H1 (cell line): ENCODE results near the gene OBI1. TPM values are rescaled to one million over a fixed set of nuclear protein-coding genes. Genes with fewer than 3 reads are reported as not detected.

Experiments used
- CTCF ChIA-PET: fragments of 300-600 bp; sonication (Branson Sonifier 250); formaldehyde crosslinking; loops from one replicate; lab custom pipeline; 2021; ENCODE audit not compliant: partially characterized antibody; lab: Charles Lee
- POLR2A ChIA-PET: fragments of 300-600 bp; sonication (Branson Sonifier 250); formaldehyde crosslinking; loops from one replicate; lab custom pipeline; 2021; ENCODE audit warnings: inconsistent platforms; ENCODE audit not compliant: partially characterized antibody; lab: Charles Lee
- DNase-seq, 2 experiments: peaks; one replicate each; pipeline versions ENCODE4 v3.0.0 to v3.0.0-alpha.2; 2010 to 2022; ENCODE audit warnings: low spot score in 2 of 2, low read depth in 1 of 2, mixed read lengths in 1 of 2
- FAIRE-seq: peaks from 2 replicates; lab custom pipeline; 2011; peaks lifted over from hg19 to GRCh38; lab: Jason Lieb, UNC
- H2AFZ ChIP-seq: 2 replicates; pipeline ENCODE4 v1.8.1; 2012; ENCODE audit warnings: low read length, inconsistent platforms
- H2AK5ac ChIP-seq: 2 replicates; pipeline ENCODE4 v1.6.1; 2013; ENCODE audit warnings: low read depth, low read length
- H2BK120ac ChIP-seq: replicated peaks from 2 replicates; pipeline ENCODE3; 2013; ENCODE audit warnings: low read depth, low read length, inconsistent platforms
- H2BK12ac ChIP-seq: 2 replicates; pipeline ENCODE4 v1.6.1; 2013; ENCODE audit warnings: low read depth, low read length
- H2BK15ac ChIP-seq: 2 replicates; pipeline ENCODE4 v1.6.1; 2013; ENCODE audit warnings: low read length
- H2BK20ac ChIP-seq: 2 replicates; pipeline ENCODE4 v1.6.1; 2013; ENCODE audit warnings: low read length
- H2BK5ac ChIP-seq: 2 replicates; pipeline ENCODE4 v1.6.1; 2013; ENCODE audit warnings: low read depth, low read length
- H3K14ac ChIP-seq: 2 replicates; pipeline ENCODE4 v1.6.1; 2013; ENCODE audit warnings: inconsistent platforms; ENCODE audit not compliant: insufficient read length
- H3K18ac ChIP-seq: 2 replicates; pipeline ENCODE4 v1.6.1; 2013; ENCODE audit warnings: low read length; ENCODE audit errors: extremely low read depth
- H3K23ac ChIP-seq: 2 replicates; pipeline ENCODE4 v1.6.1; 2013; ENCODE audit warnings: inconsistent platforms; ENCODE audit not compliant: insufficient read length
- H3K23me2 ChIP-seq: 2 replicates; pipeline ENCODE4 v1.6.1; 2013; ENCODE audit warnings: low read depth, low read length
- H3K27ac ChIP-seq: 2 replicates; pipeline ENCODE4 v1.6.1; 2011; ENCODE audit warnings: low read depth, low read length, inconsistent platforms
- H3K27me3 ChIP-seq, 4 experiments: replicated peaks in 1 of 4; 1 replicate in 1 of 4; 2 replicates in 3 of 4; pipeline versions ENCODE4 v1.6.1 to v1.8.1; 2011 to 2013; ENCODE audit warnings: low read length in 3 of 4, mild to moderate bottlenecking in 3 of 4, inconsistent platforms in 2 of 4, mixed read lengths in 2 of 4, moderate library complexity in 1 of 4; ENCODE audit not compliant: control insufficient read depth in 3 of 4, insufficient read depth in 3 of 4; ENCODE audit errors: extremely low read depth in 1 of 4
- H3K36me3 ChIP-seq, 4 experiments: 2 replicates each; pipeline versions ENCODE4 v1.6.1 to v1.8.1; 2011 to 2013; ENCODE audit warnings: mild to moderate bottlenecking in 4 of 4, low read length in 3 of 4, moderate library complexity in 2 of 4, control low read depth in 1 of 4, inconsistent platforms in 1 of 4; ENCODE audit not compliant: insufficient read depth in 4 of 4, control insufficient read depth in 2 of 4
- H3K4ac ChIP-seq: replicated peaks from 2 replicates; pipeline ENCODE3; 2013; ENCODE audit warnings: low read length, low read depth, mixed read lengths, inconsistent platforms; ENCODE audit not compliant: insufficient read length
- H3K4me1 ChIP-seq, 4 experiments: replicated peaks in 1 of 4; 1 replicate in 1 of 4; 2 replicates in 3 of 4; pipeline versions ENCODE4 v1.6.1 to v1.8.1; 2011 to 2013; ENCODE audit warnings: low read length in 3 of 4, inconsistent platforms in 2 of 4, mixed read lengths in 1 of 4; ENCODE audit not compliant: insufficient read depth in 4 of 4, control insufficient read depth in 3 of 4
- H3K4me2 ChIP-seq, 2 experiments: 2 replicates each; pipeline versions ENCODE4 v1.6.1 to v1.8.1; 2011 to 2013; ENCODE audit warnings: low read depth in 2 of 2, low read length in 2 of 2, control low read depth in 1 of 2, inconsistent platforms in 1 of 2, mild to moderate bottlenecking in 1 of 2; ENCODE audit not compliant: insufficient read depth in 1 of 2
- H3K4me3 ChIP-seq, 4 experiments: fragments of 200-600, 300-600 bp in 1 of 4; sonication (generic), shearing (Covaris generic), sonication (Bioruptor Twin) in 1 of 4; 2 replicates each; pipeline versions ENCODE4 v1.5.1 to v1.8.1; 2011 to 2016; ENCODE audit warnings: low read length in 4 of 4, low read depth in 3 of 4, control low read depth in 2 of 4, inconsistent platforms in 2 of 4, mild to moderate bottlenecking in 2 of 4, mixed read lengths in 1 of 4, moderate library complexity in 1 of 4; ENCODE audit not compliant: insufficient read depth in 2 of 4; ENCODE audit errors: extremely low read depth in 1 of 4
- H3K56ac ChIP-seq: replicated peaks from 2 replicates; pipeline ENCODE3; 2013; ENCODE audit warnings: low read depth, mild to moderate bottlenecking, mixed read lengths, low read length, inconsistent platforms; ENCODE audit not compliant: insufficient read length
- H3K79me1 ChIP-seq: 2 replicates; pipeline ENCODE4 v1.6.1; 2013; ENCODE audit warnings: low read depth, low read length, control low read depth
- H3K79me2 ChIP-seq, 2 experiments: 2 replicates each; pipeline versions ENCODE4 v1.6.1 to v1.8.1; 2012 to 2013; ENCODE audit warnings: low read length in 2 of 2, mild to moderate bottlenecking in 2 of 2, inconsistent platforms in 1 of 2; ENCODE audit not compliant: insufficient read depth in 2 of 2, control insufficient read depth in 1 of 2
- H3K9ac ChIP-seq, 4 experiments: replicated peaks in 1 of 4; 1 replicate in 1 of 4; 2 replicates in 3 of 4; pipeline versions ENCODE4 v1.6.1 to v1.8.1; 2011 to 2013; ENCODE audit warnings: low read depth in 3 of 4, low read length in 3 of 4, control low read depth in 2 of 4, mild to moderate bottlenecking in 2 of 4, moderate library complexity in 2 of 4, inconsistent platforms in 1 of 4; ENCODE audit errors: extremely low read depth in 1 of 4
- H3K9me3 ChIP-seq, 2 experiments: 2 replicates each; pipeline versions ENCODE4 v1.6.1 to v1.8.1; 2012 to 2013; ENCODE audit warnings: mild to moderate bottlenecking in 2 of 2, moderate library complexity in 2 of 2, control low read depth in 1 of 2, inconsistent platforms in 1 of 2, low read depth in 1 of 2, low read length in 1 of 2, mixed read lengths in 1 of 2; ENCODE audit not compliant: insufficient read depth in 2 of 2
- H4K20me1 ChIP-seq, 2 experiments: replicated peaks in 1 of 2; 2 replicates each; pipeline versions ENCODE3 to v1.8.1; 2011 to 2013; ENCODE audit warnings: inconsistent platforms in 2 of 2, low read length in 2 of 2, mild to moderate bottlenecking in 1 of 2; ENCODE audit not compliant: insufficient read depth in 2 of 2, control insufficient read depth in 1 of 2
- H4K5ac ChIP-seq: 2 replicates; pipeline ENCODE4 v1.6.1; 2013; ENCODE audit warnings: low read length, low read depth, mixed read lengths, inconsistent platforms; ENCODE audit not compliant: insufficient read length
- H4K8ac ChIP-seq: 2 replicates; pipeline ENCODE4 v1.8.0; 2013; ENCODE audit warnings: mild to moderate bottlenecking, moderate library complexity, low read length, inconsistent platforms; ENCODE audit not compliant: insufficient read depth; ENCODE audit errors: extremely low read depth
- H4K91ac ChIP-seq: replicated peaks from 2 replicates; pipeline ENCODE3; 2013; ENCODE audit warnings: low read length, mixed read lengths, inconsistent platforms; ENCODE audit not compliant: insufficient read length
- BCL11A ChIP-seq, 2 experiments: IDR thresholded peaks; one replicate each; pipeline ENCODE4 v1.6.1; 2011; ENCODE audit warnings: low read depth in 2 of 2, low read length in 2 of 2, mild to moderate bottlenecking in 2 of 2
- CBX5 ChIP-seq: fragments of 300-800, 300-1000 bp; sonication (generic); IDR thresholded peaks from 2 replicates; pipeline ENCODE4 v1.7.1; 2016; ENCODE audit warnings: antibody characterized with exemption, low read length, low read depth
- JUN ChIP-seq: IDR thresholded peaks from 2 replicates; pipeline ENCODE4 v1.6.1; 2011; ENCODE audit warnings: low read depth, mild to moderate bottlenecking, improper control_type of control experiment, low read length
- YY1 ChIP-seq: IDR thresholded peaks from 2 replicates; pipeline ENCODE4 v1.6.1; 2011; ENCODE audit warnings: low read depth, mild to moderate bottlenecking, low read length
- WGBS, 2 experiments: shearing (Covaris generic) in 1 of 2; methylation state at CpG; one replicate each; pipeline versions ENCODE4 v1.1.6 to v1.1.7; 2013 to 2015; ENCODE audit warnings: low lambda C conversion rate in 2 of 2, mixed read lengths in 2 of 2, inconsistent platforms in 1 of 2, low coverage in 1 of 2, missing lambda C conversion rate in 1 of 2; ENCODE audit not compliant: insufficient replicate concordance in 2 of 2, insufficient coverage in 1 of 2, insufficient read length in 1 of 2; ENCODE audit errors: extremely low coverage in 1 of 2, missing lambda C conversion rate in 1 of 2; 5-methylcytosine and 5-hydroxymethylcytosine counted together
- polyA plus RNA-seq, 7 experiments: library from polyadenylated mRNA; depleted of rRNA in 3 of 7; stranded (reverse) in 5 of 7; unstranded in 2 of 7; fragments of >200 nt in 5 of 7; fragments of 200-250 nt in 2 of 7; gene quantifications; 1 replicate in 5 of 7; 2 replicates in 1 of 7; 4 replicates in 1 of 7; pipeline versions ENCODE4 v1.2.1 to v1.2.3, GENCODE V29; 2011 to 2013; ENCODE audit warnings: missing spikeins in 2 of 7, mixed read lengths in 2 of 7
- total RNA-seq: library from RNA; stranded (reverse); fragmentation: NEBNext Ultra II Directional; extraction: Animal tissue kit (Norgen Biotek cat#: 25700); gene quantifications from 2 replicates; pipeline ENCODE4 v1.2.1, GENCODE V29; 2021
- TF ChIP-seq, protein P1 (sequence below), 3 experiments: IDR thresholded peaks; 1 replicate in 2 of 3; 2 replicates in 1 of 3; pipeline versions ENCODE4 v1.5.1 to v1.6.1; 2011; ENCODE audit warnings: low read length in 3 of 3, mild to moderate bottlenecking in 3 of 3, inconsistent platforms in 2 of 3, low read depth in 1 of 3, moderate library complexity in 1 of 3; ENCODE audit not compliant: insufficient read depth in 1 of 3; ENCODE audit errors: control extremely low read depth in 1 of 3

The OBI1 gene
- total and polyA plus RNA-seq, 2 of the 8 experiments (the other 6 are each of a cell fraction or from before 2014, with no cell fraction given): 7.1 to 14.3 TPM

DNA sequence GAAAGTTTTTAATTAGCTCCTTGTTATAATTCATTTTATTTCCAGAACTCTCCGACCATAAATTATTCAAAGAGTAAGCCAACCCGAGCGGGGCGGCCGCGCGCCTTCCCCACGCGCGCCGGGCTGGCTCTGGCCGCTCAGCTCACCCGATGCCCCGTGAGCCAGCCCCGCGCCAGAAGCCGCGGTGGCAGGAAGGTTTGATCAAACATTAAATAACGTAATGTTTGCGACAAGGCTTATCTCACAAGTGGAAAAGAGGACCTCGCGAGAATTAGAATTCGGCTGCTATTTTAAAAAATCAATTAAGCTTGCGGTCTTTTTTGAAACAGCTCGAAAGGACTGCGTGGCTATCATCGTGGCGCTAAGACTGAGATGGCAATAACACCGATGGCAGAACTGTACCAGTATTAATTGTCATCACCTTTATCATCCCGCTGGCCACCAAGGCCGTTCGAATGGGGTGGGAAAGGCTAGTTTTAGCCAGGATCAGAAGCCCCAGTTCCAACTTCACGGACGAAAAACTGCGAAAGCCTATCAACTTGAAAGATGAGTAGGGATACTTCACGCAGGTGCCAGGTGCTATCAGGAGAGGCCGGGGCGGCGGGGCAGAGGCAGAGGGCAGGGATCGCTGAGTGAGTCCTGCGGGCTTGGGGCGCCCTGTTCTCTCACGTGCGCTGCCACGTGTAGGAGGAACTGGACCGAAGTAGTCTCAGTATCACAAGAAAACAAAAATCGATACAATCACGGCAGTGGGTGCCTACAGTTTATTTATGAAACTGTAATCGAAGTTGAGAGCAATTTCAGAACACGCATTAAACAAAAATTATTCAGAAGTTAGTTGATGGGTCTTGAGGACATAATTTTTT lies 62.0 kb downstream of the OBI1 start:
- POLR2A ChIA-PET: interaction anchor here (2.3 to 4.2 kb wide), 2 partner anchors 10 to 61 kb away, joined by 7 to 32 read pairs; no protein-coding TSS in a partner anchor
- Histone ChIP-seq H3K23ac (no peak overlapping the region), H3K14ac (no peak overlapping the region), H2BK20ac (no peak overlapping the region), H3K36me3 (no peaks in the 10 kb centered on the region; a peak in 1 of 8 replicates), H3K56ac (no peak overlapping the region), H2BK15ac (no peak overlapping the region), H3K23me2 (peaks cover 12% of the 10 kb centered on the region; the same call in 1 of the 2 replicates), H3K18ac (no peak overlapping the region), H2BK120ac (no peak overlapping the region), H4K20me1 (peaks cover 8 to 13% of the 10 kb centered on the region in 2 experiments), H3K27me3 (peaks cover 73 to 98% (median 89%) of the 10 kb centered on the region in 4 experiments), H3K4ac (no peak overlapping the region), H3K79me1 (no peaks in the 10 kb centered on the region), H4K5ac (no peak overlapping the region), H2BK12ac (no peak overlapping the region), H2AK5ac (no peak overlapping the region), H3K4me3 (peak overlapping the region; percentile 30 to 63 (median 56); a peak in 6 of 8 replicates), H3K79me2 (no peaks in the 10 kb centered on the region), H3K9me3 (no peaks in the 10 kb centered on the region), H3K9ac (no peak overlapping the region), H4K8ac (peak overlapping the region; percentile 14; the same call in 1 of the 2 replicates), H2BK5ac (no peak overlapping the region), H2AFZ (no peak overlapping the region), H3K4me2 (peak overlapping the region; percentile 64 to 96), H3K4me1 (peaks cover 9 to 26% (median 11%) of the 10 kb centered on the region in 4 experiments), H3K27ac (no peak overlapping the region), H4K91ac (no peak overlapping the region)
- WGBS, 2 experiments: 5% methylated on average over 50 of the region's 50 CpGs; no CpG with 5 or more reads in 1 of the 2 experiments
- CTCF ChIA-PET: interaction anchor here (0.8 to 3.0 kb wide), 4 partner anchors 8 to 356 kb away, joined by 3 to 15 read pairs (median 6); no protein-coding TSS in a partner anchor
- DNase-seq (peak in 1 of 2 experiments; percentile 68), FAIRE-seq (no peak)
- TF ChIP-seq JUN: no peak
- TF ChIP-seq, protein P1, sequence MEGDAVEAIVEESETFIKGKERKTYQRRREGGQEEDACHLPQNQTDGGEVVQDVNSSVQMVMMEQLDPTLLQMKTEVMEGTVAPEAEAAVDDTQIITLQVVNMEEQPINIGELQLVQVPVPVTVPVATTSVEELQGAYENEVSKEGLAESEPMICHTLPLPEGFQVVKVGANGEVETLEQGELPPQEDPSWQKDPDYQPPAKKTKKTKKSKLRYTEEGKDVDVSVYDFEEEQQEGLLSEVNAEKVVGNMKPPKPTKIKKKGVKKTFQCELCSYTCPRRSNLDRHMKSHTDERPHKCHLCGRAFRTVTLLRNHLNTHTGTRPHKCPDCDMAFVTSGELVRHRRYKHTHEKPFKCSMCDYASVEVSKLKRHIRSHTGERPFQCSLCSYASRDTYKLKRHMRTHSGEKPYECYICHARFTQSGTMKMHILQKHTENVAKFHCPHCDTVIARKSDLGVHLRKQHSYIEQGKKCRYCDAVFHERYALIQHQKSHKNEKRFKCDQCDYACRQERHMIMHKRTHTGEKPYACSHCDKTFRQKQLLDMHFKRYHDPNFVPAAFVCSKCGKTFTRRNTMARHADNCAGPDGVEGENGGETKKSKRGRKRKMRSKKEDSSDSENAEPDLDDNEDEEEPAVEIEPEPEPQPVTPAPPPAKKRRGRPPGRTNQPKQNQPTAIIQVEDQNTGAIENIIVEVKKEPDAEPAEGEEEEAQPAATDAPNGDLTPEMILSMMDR (IDR thresholded peaks at IDR 0.05; ENCODE audit: control extremely low read depth in 1 of 3, insufficient read depth in 1 of 3, low read depth in 1 of 3, low read length in 3 of 3): no peak
- TF ChIP-seq CBX5: no peak
- TF ChIP-seq BCL11A (IDR thresholded peaks at IDR 0.05; ENCODE audit: low read depth in 2 of 2, low read length in 2 of 2): no peak
- TF ChIP-seq YY1: no peak
